ENCODE results near the gene TPSB2. TPM values are rescaled to one million over a fixed set of nuclear protein-coding genes. Genes with fewer than 3 reads are reported as not detected.
"Not testable (repeated sequence)": the region's sequence is repeated elsewhere in the genome, so short reads cannot be mapped to it uniquely, and the experiment has no call there.

The TPSB2 gene
- total RNA-seq, 2 experiments from 2014 or later: not detected

- DNase-seq (no peak), ATAC-seq (no peak)
- no peaks in the 10 kb centered on the region for H3K4me1 Mint-ChIP-seq (ENCODE audit: low read depth)
- no peaks in the 10 kb centered on the region for H3K36me3 Mint-ChIP-seq (ENCODE audit: low read depth)
- no peak overlapping the region for H3K27ac Mint-ChIP-seq
- no peak overlapping the region for H3K4me3 Mint-ChIP-seq
- CTCF ChIA-PET: no interaction called here
- POLR2A ChIA-PET: no interaction called here
- H3K9me3 Mint-ChIP-seq (ENCODE audit: insufficient read depth): no peaks in the 10 kb centered on the region
- peaks cover 2% of the 10 kb centered on the region for H3K27me3 Mint-ChIP-seq (ENCODE audit: low read depth)
Measured at GRCh38 chr16:1271380-1271723, 41.4 kb upstream of the TPSB2 start.

GRCh38 chr16:1269418-1269817 is 39.4 kb upstream of the TPSB2 start:
- H3K36me3 Mint-ChIP-seq (ENCODE audit: low read depth); H3K27me3 Mint-ChIP-seq (ENCODE audit: low read depth); ATAC-seq; H3K4me3 Mint-ChIP-seq; DNase-seq; H3K9me3 Mint-ChIP-seq (ENCODE audit: insufficient read depth); H3K27ac Mint-ChIP-seq; POLR2A ChIA-PET; CTCF ChIA-PET; H3K4me1 Mint-ChIP-seq (ENCODE audit: low read depth): not testable (repeated sequence)

- POLR2A ChIA-PET: no interaction called here
- ATAC-seq (no peak), DNase-seq (no peak)
- Mint-ChIP-seq H3K9me3 (ENCODE audit: insufficient read depth) (peaks cover 4% of the 10 kb centered on the region), H3K36me3 (ENCODE audit: low read depth) (no peaks in the 10 kb centered on the region), H3K4me1 (ENCODE audit: low read depth) (no peaks in the 10 kb centered on the region), H3K27ac (no peak overlapping the region), H3K4me3 (no peak overlapping the region), H3K27me3 (ENCODE audit: low read depth) (peaks cover 5% of the 10 kb centered on the region)
- CTCF ChIA-PET: no interaction called here
Measured at GRCh38 chr16:1265826-1266225, 35.8 kb upstream of the TPSB2 start.

- no peak for DNase-seq
- Mint-ChIP-seq H3K27me3 (ENCODE audit: low read depth) (peaks cover 9% of the 10 kb centered on the region), H3K36me3 (ENCODE audit: low read depth) (no peaks in the 10 kb centered on the region), H3K9me3 (ENCODE audit: insufficient read depth) (peaks cover 4% of the 10 kb centered on the region), H3K27ac (no peak overlapping the region), H3K4me1 (ENCODE audit: low read depth) (no peaks in the 10 kb centered on the region), H3K4me3 (no peak overlapping the region)
- ChIA-PET CTCF (no interaction called here), POLR2A (no interaction called here)
- ATAC-seq: no peak
Measured at GRCh38 chr16:1265090-1265630, 35.2 kb upstream of the TPSB2 start.

- H3K36me3 Mint-ChIP-seq (ENCODE audit: low read depth): no peaks in the 10 kb centered on the region
- H3K27ac Mint-ChIP-seq: no peak overlapping the region
- DNase-seq: no peak
- H3K4me3 Mint-ChIP-seq: no peak overlapping the region
- CTCF ChIA-PET: no interaction called here
- POLR2A ChIA-PET: no interaction called here
- peaks cover 7% of the 10 kb centered on the region for H3K27me3 Mint-ChIP-seq (ENCODE audit: low read depth)
- no peak for ATAC-seq
- peaks cover 4% of the 10 kb centered on the region for H3K9me3 Mint-ChIP-seq (ENCODE audit: insufficient read depth)
- no peaks in the 10 kb centered on the region for H3K4me1 Mint-ChIP-seq (ENCODE audit: low read depth)
Measured at GRCh38 chr16:1264345-1265089, 34.5 kb upstream of the TPSB2 start.

- CTCF ChIA-PET: no interaction called here
Measured at GRCh38 chr16:1263591-1264344, 33.8 kb upstream of the TPSB2 start.

GRCh38 chr16:1262846-1263221 is 32.9 kb upstream of the TPSB2 start:
- ATAC-seq: no peak
- no peak overlapping the region for H3K27ac Mint-ChIP-seq

More at GRCh38 chr16:1263591-1264344, 33.8 kb upstream of the TPSB2 start:
- no peaks in the 10 kb centered on the region for H3K36me3 Mint-ChIP-seq (ENCODE audit: low read depth)
- POLR2A ChIA-PET: no interaction called here
- H3K27me3 Mint-ChIP-seq (ENCODE audit: low read depth): peaks cover 12% of the 10 kb centered on the region
- H3K4me1 Mint-ChIP-seq (ENCODE audit: low read depth): peaks cover 5% of the 10 kb centered on the region
- H3K27ac Mint-ChIP-seq: no peak overlapping the region
- no peak for DNase-seq
- H3K4me3 Mint-ChIP-seq: no peak overlapping the region
- peaks cover 4% of the 10 kb centered on the region for H3K9me3 Mint-ChIP-seq (ENCODE audit: insufficient read depth)
- ATAC-seq: no peak

GRCh38 chr16:1262210-1262845 is 32.3 kb upstream of the TPSB2 start:
- Mint-ChIP-seq H3K9me3 (ENCODE audit: insufficient read depth) (peaks cover 4% of the 10 kb centered on the region), H3K4me1 (ENCODE audit: low read depth) (peaks cover 5% of the 10 kb centered on the region), H3K27me3 (ENCODE audit: low read depth) (peaks cover 12% of the 10 kb centered on the region), H3K27ac (no peak overlapping the region), H3K4me3 (no peak overlapping the region), H3K36me3 (ENCODE audit: low read depth) (no peaks in the 10 kb centered on the region)
- CTCF ChIA-PET: no interaction called here
- no peak for DNase-seq
- POLR2A ChIA-PET: no interaction called here
- ATAC-seq: no peak

More at GRCh38 chr16:1262846-1263221, 32.9 kb upstream of the TPSB2 start:
- Mint-ChIP-seq H3K27me3 (ENCODE audit: low read depth) (peaks cover 12% of the 10 kb centered on the region), H3K4me1 (ENCODE audit: low read depth) (peaks cover 5% of the 10 kb centered on the region), H3K36me3 (ENCODE audit: low read depth) (no peaks in the 10 kb centered on the region), H3K4me3 (no peak overlapping the region), H3K9me3 (ENCODE audit: insufficient read depth) (peaks cover 4% of the 10 kb centered on the region)
- CTCF ChIA-PET: no interaction called here
- POLR2A ChIA-PET: no interaction called here
- no peak for DNase-seq

- Mint-ChIP-seq H3K27ac (no peak overlapping the region), H3K36me3 (ENCODE audit: low read depth) (no peaks in the 10 kb centered on the region), H3K4me1 (ENCODE audit: low read depth) (peaks cover 5% of the 10 kb centered on the region), H3K9me3 (ENCODE audit: insufficient read depth) (peaks cover 4% of the 10 kb centered on the region), H3K27me3 (ENCODE audit: low read depth) (peaks cover 12% of the 10 kb centered on the region), H3K4me3 (no peak overlapping the region)
- CTCF ChIA-PET: no interaction called here
- POLR2A ChIA-PET: no interaction called here
- ATAC-seq (no peak), DNase-seq (no peak)
Measured at GRCh38 chr16:1261131-1261892, 31.3 kb upstream of the TPSB2 start.

- peaks cover 4% of the 10 kb centered on the region for H3K9me3 Mint-ChIP-seq (ENCODE audit: insufficient read depth)
- H3K27me3 Mint-ChIP-seq (ENCODE audit: low read depth): peaks cover 12% of the 10 kb centered on the region
- peaks cover 5% of the 10 kb centered on the region for H3K4me1 Mint-ChIP-seq (ENCODE audit: low read depth)
- ATAC-seq (no peak), DNase-seq (no peak)
- H3K4me3 Mint-ChIP-seq: no peak overlapping the region
- H3K36me3 Mint-ChIP-seq (ENCODE audit: low read depth): no peaks in the 10 kb centered on the region
- POLR2A ChIA-PET: no interaction called here
- CTCF ChIA-PET: no interaction called here
- H3K27ac Mint-ChIP-seq: no peak overlapping the region
Measured at GRCh38 chr16:1260101-1260680, 30.2 kb upstream of the TPSB2 start.

GRCh38 chr16:1259760-1260068 is 29.7 kb upstream of the TPSB2 start:
- Mint-ChIP-seq H3K27me3 (ENCODE audit: low read depth) (peaks cover 12% of the 10 kb centered on the region), H3K27ac (no peak overlapping the region), H3K4me1 (ENCODE audit: low read depth) (peaks cover 5% of the 10 kb centered on the region), H3K9me3 (ENCODE audit: insufficient read depth) (peaks cover 4% of the 10 kb centered on the region), H3K4me3 (no peak overlapping the region), H3K36me3 (ENCODE audit: low read depth) (no peaks in the 10 kb centered on the region)
- ChIA-PET CTCF (no interaction called here), POLR2A (no interaction called here)
- no peak for DNase-seq
- no peak for ATAC-seq

Data from activated CD8-positive, alpha-beta T cell treated with anti-CD3 and anti-CD28 coated beads, Interleukin-2, amount 10 ng/mL, durations not matched to agents 7 days and 5 days (primary cell).